ENCODE data around the gene STAB1. TPM values are rescaled to one million over a fixed set of nuclear protein-coding genes. Genes with fewer than 3 reads are reported as not detected.

The STAB1 gene
- total and polyA plus RNA-seq, 2 experiments from 2014 or later = 0.90 to 1.9 TPM

- no peak overlapping the region for H3K4me2 ChIP-seq
- 0 out of 2 replicates have a peak, but pooled peaks cover 4% of the 10 kb centered on the region for H3K36me3 ChIP-seq (ENCODE audit: insufficient read depth)
- H3K4me3 ChIP-seq = no peak overlapping the region
- no peaks in the 10 kb centered on the region for H3F3A ChIP-seq (replicated peaks; ENCODE audit: low read depth)
- H3K79me2 ChIP-seq (replicated peaks; ENCODE audit: insufficient read depth) = no peaks in the 10 kb centered on the region
- peaks cover 40% of the 10 kb centered on the region for H3K36me3 Mint-ChIP-seq (ENCODE audit: low read depth)
- peaks cover 16% of the 10 kb centered on the region for H3K27me3 Mint-ChIP-seq (ENCODE audit: insufficient read depth, low read depth, poor library complexity)
- DNase-seq (ENCODE audit: low spot score) (no peak), ATAC-seq (no peak)
- no peak overlapping the region for H3K4me3 Mint-ChIP-seq
- H3K9me3 Mint-ChIP-seq = no peaks in the 10 kb centered on the region
- no peaks in the 10 kb centered on the region for H3K4me1 ChIP-seq (ENCODE audit: insufficient read depth)
- H2AFZ ChIP-seq = no peak overlapping the region
- no peaks in the 10 kb centered on the region for H3K27me3 ChIP-seq (ENCODE audit: insufficient read depth)
- no peak overlapping the region for H3K27ac Mint-ChIP-seq
- no peaks in the 10 kb centered on the region for H3K9me2 ChIP-seq (ENCODE audit: insufficient read depth)
- no peaks in the 10 kb centered on the region for H4K20me1 ChIP-seq (replicated peaks; ENCODE audit: insufficient read depth)
- TF ChIP-seq EZH2phosphoT487 (IDR thresholded peaks at IDR 0.05; ENCODE audit: unreplicated experiment) (no peak), ZNF462 (CRISPR knock-in tag; IDR thresholded peaks at IDR 0.05) (no peak), POLR2AphosphoS5 (IDR thresholded peaks at IDR 0.05; ENCODE audit: low read depth) (no peak), ZNF331 (CRISPR knock-in tag; IDR thresholded peaks at IDR 0.05; ENCODE audit: low read depth) (no peak), REST (IDR thresholded peaks at IDR 0.05; ENCODE audit: unreplicated experiment) (no peak), ZNF114 (CRISPR knock-in tag; IDR thresholded peaks at IDR 0.05) (no peak), CREB1 (CRISPR knock-in tag; IDR thresholded peaks at IDR 0.05; ENCODE audit: low read depth) (no peak), ETS1 (IDR thresholded peaks at IDR 0.05) (no peak), CTCF (conservative IDR thresholded peaks at IDR 0.05; ENCODE audit: low read depth in 2 of 2) (no peak), NANOG (IDR thresholded peaks at IDR 0.05; ENCODE audit: borderline replicate concordance) (no peak)
- no peak overlapping the region for H3K27ac ChIP-seq (ENCODE audit: low read depth)
- peaks cover 8% of the 10 kb centered on the region; the same call in 2 of the 3 replicates for H3K4me1 Mint-ChIP-seq
Observed at GRCh38 chr3:52490939-52491526, 4.1 kb upstream of the STAB1 start.
